Suprapubic skin (tissue), 4 donors: ENCODE data around the gene ENAH.

Experiments
- CTCF ChIP-seq, 2 donors: fragments of 200-600 bp in 1 of 2; fragments of 450-650 bp in 1 of 2; sonication (generic) in 1 of 2; IDR thresholded peaks; one replicate each; pipeline ENCODE4 v1.5.1; 2016 to 2019; ENCODE audit warnings: antibody characterized with exemption in 2 of 2, mild to moderate bottlenecking in 1 of 2, moderate library complexity in 1 of 2
- EP300 ChIP-seq: sonication (generic); formaldehyde crosslinking; IDR thresholded peaks from one replicate; pipeline ENCODE4 v1.6.1; 2017; ENCODE audit warnings: antibody characterized with exemption
- POLR2A ChIP-seq, 2 donors: fragments of 450-650 bp; IDR thresholded peaks; one replicate each; pipeline ENCODE4 v1.6.1; 2017; ENCODE audit warnings: antibody characterized with exemption in 2 of 2, mild to moderate bottlenecking in 2 of 2, moderate library complexity in 2 of 2
- POLR2AphosphoS5 ChIP-seq, 3 donors: sonication (generic); formaldehyde crosslinking; IDR thresholded peaks; one replicate each; pipeline ENCODE4 v1.6.1; 2017; ENCODE audit warnings: antibody characterized with exemption in 3 of 3

- TF ChIP-seq CTCF (IDR thresholded peaks at IDR 0.05), result no peak
- no peak for TF ChIP-seq POLR2A (IDR thresholded peaks at IDR 0.05)
- no peak for TF ChIP-seq POLR2AphosphoS5 (IDR thresholded peaks at IDR 0.05)
- no peak for TF ChIP-seq EP300
Observed at GRCh38 chr1:225514671-225515081, 138.2 kb downstream of the ENAH start.
